Measurements from ENCODE around the gene PCDHGA8. TPM values are rescaled to one million over a fixed set of nuclear protein-coding genes. Genes with fewer than 3 reads are reported as not detected.
"Not testable (repeated sequence)": the region's sequence is repeated elsewhere in the genome, so short reads cannot be mapped to it uniquely, and the experiment has no call there.

PCDHGA8 gene
- total RNA-seq, 1 experiment from 2014 or later: 0.28 TPM

DNA sequence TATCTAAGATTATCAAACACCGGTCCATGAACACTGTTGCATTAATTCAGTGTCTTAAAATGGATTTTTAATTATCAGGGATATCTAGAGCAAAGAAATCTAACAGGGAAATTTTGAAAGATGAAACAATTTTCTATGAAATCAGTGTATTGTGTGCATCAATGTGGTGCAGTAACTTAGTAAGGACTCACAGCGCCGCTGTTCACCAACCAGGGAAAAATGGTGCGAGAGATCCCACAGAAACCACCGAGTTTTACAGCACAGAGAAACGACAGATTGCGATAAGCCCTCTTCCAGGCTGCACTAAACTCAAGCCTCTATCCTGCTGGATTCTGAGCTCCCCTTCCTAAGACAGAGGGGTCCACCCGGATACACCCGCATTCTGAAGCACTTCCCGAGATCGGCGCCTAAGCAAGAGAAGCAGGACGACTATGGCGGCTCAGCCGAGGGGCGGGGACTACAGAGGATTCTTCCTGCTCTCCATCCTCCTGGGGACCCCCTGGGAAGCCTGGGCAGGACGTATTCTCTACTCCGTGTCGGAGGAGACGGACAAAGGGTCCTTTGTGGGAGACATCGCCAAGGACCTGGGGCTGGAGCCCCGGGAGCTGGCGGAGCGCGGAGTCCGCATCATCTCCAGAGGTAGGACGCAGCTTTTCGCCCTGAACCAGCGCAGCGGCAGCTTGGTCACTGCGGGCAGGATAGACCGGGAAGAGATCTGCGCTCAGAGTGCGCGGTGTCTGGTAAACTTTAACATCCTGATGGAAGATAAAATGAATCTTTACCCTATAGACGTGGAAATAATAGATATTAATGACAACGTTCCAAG lies 9.8 kb upstream of the PCDHGA8 start, which contains the start of gene PCDHGA7:
PCDHGA7 (plus strand) TSS at position 274 of the 826 bp plus-strand sequence; CDS start at position 432, 158 bp downstream.
- CTCF ChIA-PET: interaction anchor here (0.6 to 1.9 kb wide), 22 partner anchors 9 to 234 kb away, joined by 3 to 12 read pairs (median 4); partner anchors contain the start of genes PCDHB11, PCDHGA8, PCDHGC3 and TAF7
- TF ChIP-seq, protein P1, sequence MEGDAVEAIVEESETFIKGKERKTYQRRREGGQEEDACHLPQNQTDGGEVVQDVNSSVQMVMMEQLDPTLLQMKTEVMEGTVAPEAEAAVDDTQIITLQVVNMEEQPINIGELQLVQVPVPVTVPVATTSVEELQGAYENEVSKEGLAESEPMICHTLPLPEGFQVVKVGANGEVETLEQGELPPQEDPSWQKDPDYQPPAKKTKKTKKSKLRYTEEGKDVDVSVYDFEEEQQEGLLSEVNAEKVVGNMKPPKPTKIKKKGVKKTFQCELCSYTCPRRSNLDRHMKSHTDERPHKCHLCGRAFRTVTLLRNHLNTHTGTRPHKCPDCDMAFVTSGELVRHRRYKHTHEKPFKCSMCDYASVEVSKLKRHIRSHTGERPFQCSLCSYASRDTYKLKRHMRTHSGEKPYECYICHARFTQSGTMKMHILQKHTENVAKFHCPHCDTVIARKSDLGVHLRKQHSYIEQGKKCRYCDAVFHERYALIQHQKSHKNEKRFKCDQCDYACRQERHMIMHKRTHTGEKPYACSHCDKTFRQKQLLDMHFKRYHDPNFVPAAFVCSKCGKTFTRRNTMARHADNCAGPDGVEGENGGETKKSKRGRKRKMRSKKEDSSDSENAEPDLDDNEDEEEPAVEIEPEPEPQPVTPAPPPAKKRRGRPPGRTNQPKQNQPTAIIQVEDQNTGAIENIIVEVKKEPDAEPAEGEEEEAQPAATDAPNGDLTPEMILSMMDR (IDR thresholded peaks at IDR 0.05; ENCODE audit: unreplicated experiment): peak; percentile 18
- no peak for DNase-seq (ENCODE audit: unreplicated experiment)
- H3K4me3 Mint-ChIP-seq (ENCODE audit: unreplicated experiment): peak within 1 kb of the TSS; percentile 64
- H3K27me3 Mint-ChIP-seq (ENCODE audit: insufficient read depth, unreplicated experiment): no peaks in the 10 kb centered on the region
- no peaks in the 10 kb centered on the region for H3K9me3 Mint-ChIP-seq (ENCODE audit: unreplicated experiment)
- H3K36me3 Mint-ChIP-seq (ENCODE audit: insufficient read depth, unreplicated experiment): peaks cover 4% of the 10 kb centered on the region
- intact Hi-C loops (cut with micrococcal nuclease): no loop called here
- no peak within 1 kb of the TSS for H3K27ac Mint-ChIP-seq (ENCODE audit: low read depth, unreplicated experiment)
- no peaks in the 10 kb centered on the region for H3K4me1 Mint-ChIP-seq (ENCODE audit: insufficient read depth, unreplicated experiment)
- TSS peak; percentile 39 for BruUV-seq (replicated peaks)
- POLR2A ChIA-PET: interaction anchor here (1.0 to 1.2 kb wide), 3 partner anchors 62 to 178 kb away, joined by 3 to 4 read pairs (median 4); partner anchors contain the start of gene TAF7

DNA sequence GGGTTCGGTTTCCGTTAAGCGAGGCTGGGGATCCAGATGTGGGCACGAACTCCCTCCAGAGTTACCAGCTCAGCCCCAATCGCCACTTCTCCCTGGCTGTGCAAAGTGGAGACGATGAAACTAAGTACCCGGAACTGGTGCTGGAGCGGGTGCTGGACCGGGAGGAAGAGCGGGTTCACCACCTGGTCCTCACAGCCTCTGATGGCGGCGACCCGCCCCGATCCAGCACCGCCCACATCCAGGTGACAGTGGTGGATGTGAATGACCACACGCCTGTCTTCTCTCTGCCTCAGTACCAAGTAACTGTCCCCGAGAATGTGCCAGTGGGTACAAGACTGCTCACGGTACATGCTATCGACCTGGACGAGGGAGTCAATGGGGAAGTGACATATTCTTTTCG lies 9.1 kb upstream of the PCDHGA8 start:
- Mint-ChIP-seq H3K4me3 (ENCODE audit: unreplicated experiment) (no peak overlapping the region), H3K27me3 (ENCODE audit: insufficient read depth, unreplicated experiment) (no peaks in the 10 kb centered on the region)
- POLR2A ChIA-PET: interaction anchor here (1.1 to 1.2 kb wide), 2 partner anchors 141 to 178 kb away, joined by 3 to 4 read pairs; no protein-coding TSS in a partner anchor

DNA sequence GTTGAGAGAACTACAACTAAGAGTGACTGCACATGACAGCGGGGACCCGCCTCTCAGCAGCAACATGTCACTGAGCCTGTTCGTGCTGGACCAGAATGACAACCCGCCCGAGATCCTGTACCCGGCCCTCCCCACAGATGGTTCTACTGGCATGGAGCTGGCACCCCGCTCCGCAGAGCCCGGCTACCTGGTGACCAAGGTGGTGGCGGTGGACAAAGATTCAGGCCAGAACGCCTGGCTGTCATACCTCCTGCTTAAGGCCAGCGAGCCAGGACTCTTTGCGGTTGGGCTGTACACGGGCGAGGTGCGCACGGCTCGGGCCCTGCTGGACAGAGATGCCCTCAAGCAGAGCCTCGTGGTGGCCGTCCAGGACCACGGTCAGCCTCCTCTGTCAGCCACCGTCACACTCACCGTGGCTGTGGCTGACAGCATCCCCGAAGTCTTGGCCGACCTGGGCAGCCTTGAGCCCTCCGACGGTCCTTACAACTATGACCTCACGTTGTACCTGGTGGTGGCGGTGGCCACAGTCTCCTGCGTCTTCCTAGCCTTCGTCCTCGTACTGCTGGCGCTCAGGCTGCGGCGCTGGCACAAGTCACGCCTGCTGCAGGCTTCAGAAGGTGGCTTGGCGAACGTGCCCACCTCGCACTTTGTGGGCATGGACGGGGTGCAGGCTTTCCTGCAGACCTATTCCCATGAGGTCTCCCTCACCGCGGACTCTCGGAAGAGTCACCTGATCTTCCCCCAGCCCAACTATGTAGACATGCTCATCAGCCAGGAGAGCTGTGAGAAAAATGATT lies 7.8 kb upstream of the PCDHGA8 start:
- BruUV-seq (replicated peaks): no TSS peak
- no peaks in the 10 kb centered on the region for H3K27me3 Mint-ChIP-seq (ENCODE audit: insufficient read depth, unreplicated experiment)
- no peaks in the 10 kb centered on the region for H3K4me1 Mint-ChIP-seq (ENCODE audit: insufficient read depth, unreplicated experiment)
- no peak overlapping the region for H3K27ac Mint-ChIP-seq (ENCODE audit: low read depth, unreplicated experiment)
- peaks cover 14% of the 10 kb centered on the region for H3K9me3 Mint-ChIP-seq (ENCODE audit: unreplicated experiment)
- TF ChIP-seq, protein P1 (IDR thresholded peaks at IDR 0.05; ENCODE audit: unreplicated experiment): no peak
- DNase-seq (ENCODE audit: unreplicated experiment): no peak
- ChIA-PET CTCF (interaction anchor here (1.1 kb wide), 1 partner anchor 179 kb away, joined by 4 read pairs; no protein-coding TSS in a partner anchor), POLR2A (no interaction called here)
- H3K36me3 Mint-ChIP-seq (ENCODE audit: insufficient read depth, unreplicated experiment): peaks cover 4% of the 10 kb centered on the region
- intact Hi-C loops (cut with micrococcal nuclease): no loop called here
- H3K4me3 Mint-ChIP-seq (ENCODE audit: unreplicated experiment): no peak overlapping the region

More for the DNA sequence above, 9.1 kb upstream of the PCDHGA8 start:
- Mint-ChIP-seq H3K4me1 (ENCODE audit: insufficient read depth, unreplicated experiment) (no peaks in the 10 kb centered on the region), H3K36me3 (ENCODE audit: insufficient read depth, unreplicated experiment) (peaks cover 4% of the 10 kb centered on the region), H3K27ac (ENCODE audit: low read depth, unreplicated experiment) (no peak overlapping the region), H3K9me3 (ENCODE audit: unreplicated experiment) (peaks cover 2% of the 10 kb centered on the region)
- TF ChIP-seq, protein P1 (IDR thresholded peaks at IDR 0.05; ENCODE audit: unreplicated experiment): no peak
- CTCF ChIA-PET: interaction anchor here (0.6 to 1.9 kb wide), 18 partner anchors 9 to 234 kb away, joined by 3 to 12 read pairs (median 4); partner anchors contain the start of genes PCDHB11, PCDHGA8, PCDHGC3 and TAF7
- BruUV-seq (replicated peaks): no TSS peak
- intact Hi-C loops (cut with micrococcal nuclease): no loop called here
- no peak for DNase-seq (ENCODE audit: unreplicated experiment)

DNA sequence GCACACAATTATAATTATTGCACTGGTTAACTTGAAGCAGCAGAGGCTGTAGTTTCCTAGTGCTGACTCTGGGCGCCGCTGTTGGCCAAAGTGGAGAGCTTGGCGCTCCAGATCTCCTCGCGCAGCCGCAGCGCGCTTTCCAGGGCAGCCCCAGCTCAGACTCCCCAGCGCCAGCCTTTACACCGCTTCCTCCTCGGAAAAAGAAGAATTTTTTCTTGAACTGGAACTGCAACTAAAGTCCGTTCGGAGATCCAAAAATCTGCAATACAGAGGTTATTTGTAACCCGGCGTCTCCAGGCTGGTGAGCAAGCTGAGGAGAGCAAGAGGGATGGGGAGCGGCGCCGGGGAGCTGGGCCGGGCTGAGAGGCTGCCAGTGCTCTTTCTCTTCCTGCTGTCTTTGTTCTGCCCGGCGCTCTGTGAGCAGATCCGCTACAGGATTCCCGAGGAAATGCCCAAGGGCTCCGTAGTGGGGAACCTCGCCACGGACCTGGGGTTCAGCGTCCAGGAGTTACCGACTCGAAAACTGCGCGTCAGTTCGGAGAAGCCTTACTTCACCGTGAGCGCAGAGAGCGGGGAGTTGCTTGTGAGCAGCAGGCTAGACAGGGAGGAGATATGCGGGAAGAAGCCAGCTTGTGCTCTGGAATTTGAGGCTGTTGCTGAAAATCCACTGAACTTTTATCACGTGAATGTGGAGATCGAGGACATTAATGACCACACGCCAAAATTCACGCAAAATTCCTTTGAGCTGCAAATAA lies 4.7 kb upstream of the PCDHGA8 start, which contains the start of gene PCDHGB4:
PCDHGB4 (plus strand) TSS at position 142 of the 755 bp plus-strand sequence; CDS start at position 329, 187 bp downstream.
- DNase-seq (ENCODE audit: unreplicated experiment); BruUV-seq (replicated peaks); H3K36me3 Mint-ChIP-seq (ENCODE audit: insufficient read depth, unreplicated experiment); POLR2A ChIA-PET; intact Hi-C loops (cut with micrococcal nuclease); H3K4me1 Mint-ChIP-seq (ENCODE audit: insufficient read depth, unreplicated experiment); H3K4me3 Mint-ChIP-seq (ENCODE audit: unreplicated experiment); H3K27me3 Mint-ChIP-seq (ENCODE audit: insufficient read depth, unreplicated experiment); H3K27ac Mint-ChIP-seq (ENCODE audit: low read depth, unreplicated experiment): not testable (repeated sequence)
- peaks cover 20% of the 10 kb centered on the region for H3K9me3 Mint-ChIP-seq (ENCODE audit: unreplicated experiment)
- CTCF ChIA-PET: interaction anchor here (1.0 to 3.3 kb wide), 3 partner anchors 25 to 137 kb away, joined by 3 to 16 read pairs (median 8); partner anchors contain the start of genes PCDHGA10 and TAF7
